ENCODE results near the gene ELAVL3.

DNA sequence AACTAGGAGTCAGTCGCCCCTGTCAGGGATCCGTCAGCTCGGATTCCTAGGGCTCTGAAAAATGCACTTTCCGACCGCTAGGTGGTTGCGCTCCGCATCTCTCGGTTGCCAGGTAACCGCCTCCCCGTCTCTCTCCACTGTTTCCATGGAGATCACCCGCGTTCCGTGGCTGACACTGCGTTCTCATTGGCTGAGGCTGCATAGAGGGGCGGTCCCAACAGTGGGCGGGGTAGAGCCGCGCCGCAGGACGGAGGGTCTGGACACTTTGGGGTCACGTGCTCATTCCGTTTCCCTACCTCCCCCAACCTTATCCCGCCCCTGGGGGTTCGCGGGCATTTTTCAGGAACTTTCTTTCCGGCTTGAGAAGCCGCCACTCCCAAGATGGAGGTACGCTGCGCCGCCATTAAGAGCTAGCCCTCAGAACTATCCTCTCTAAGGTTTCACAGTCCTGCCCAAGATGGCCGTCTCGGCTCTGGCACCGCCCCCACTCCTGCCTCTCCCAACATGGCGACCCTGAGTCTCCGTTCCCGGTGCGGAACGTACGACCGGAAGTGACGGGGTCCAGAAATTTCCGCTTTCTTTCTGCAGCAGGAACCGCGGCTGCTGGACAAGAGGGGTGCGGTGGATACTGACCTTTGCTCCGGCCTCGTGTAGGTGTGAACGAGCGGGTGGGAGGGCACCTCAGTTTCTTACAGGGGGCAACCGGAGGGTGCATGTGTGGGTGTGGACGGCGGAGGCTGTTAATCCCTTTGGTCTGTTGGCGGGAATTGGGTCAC, 45.6 kb downstream of the ELAVL3 start, which contains the start of the genes ODAD3 and PRKCSH:
- TF ChIP-seq, protein P1, sequence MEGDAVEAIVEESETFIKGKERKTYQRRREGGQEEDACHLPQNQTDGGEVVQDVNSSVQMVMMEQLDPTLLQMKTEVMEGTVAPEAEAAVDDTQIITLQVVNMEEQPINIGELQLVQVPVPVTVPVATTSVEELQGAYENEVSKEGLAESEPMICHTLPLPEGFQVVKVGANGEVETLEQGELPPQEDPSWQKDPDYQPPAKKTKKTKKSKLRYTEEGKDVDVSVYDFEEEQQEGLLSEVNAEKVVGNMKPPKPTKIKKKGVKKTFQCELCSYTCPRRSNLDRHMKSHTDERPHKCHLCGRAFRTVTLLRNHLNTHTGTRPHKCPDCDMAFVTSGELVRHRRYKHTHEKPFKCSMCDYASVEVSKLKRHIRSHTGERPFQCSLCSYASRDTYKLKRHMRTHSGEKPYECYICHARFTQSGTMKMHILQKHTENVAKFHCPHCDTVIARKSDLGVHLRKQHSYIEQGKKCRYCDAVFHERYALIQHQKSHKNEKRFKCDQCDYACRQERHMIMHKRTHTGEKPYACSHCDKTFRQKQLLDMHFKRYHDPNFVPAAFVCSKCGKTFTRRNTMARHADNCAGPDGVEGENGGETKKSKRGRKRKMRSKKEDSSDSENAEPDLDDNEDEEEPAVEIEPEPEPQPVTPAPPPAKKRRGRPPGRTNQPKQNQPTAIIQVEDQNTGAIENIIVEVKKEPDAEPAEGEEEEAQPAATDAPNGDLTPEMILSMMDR (IDR thresholded peaks at IDR 0.05), result peak; percentile 80 to 99 (median 99)
- TF ChIP-seq POLR2A (IDR thresholded peaks at IDR 0.05), result no peak
